ENCODE data around the gene RCOR1. TPM values are rescaled to one million over a fixed set of nuclear protein-coding genes. Genes with fewer than 3 reads are reported as not detected.

RCOR1 gene
- polyA plus RNA-seq, 1 donor from 2014 or later: 10.4 TPM

DNA sequence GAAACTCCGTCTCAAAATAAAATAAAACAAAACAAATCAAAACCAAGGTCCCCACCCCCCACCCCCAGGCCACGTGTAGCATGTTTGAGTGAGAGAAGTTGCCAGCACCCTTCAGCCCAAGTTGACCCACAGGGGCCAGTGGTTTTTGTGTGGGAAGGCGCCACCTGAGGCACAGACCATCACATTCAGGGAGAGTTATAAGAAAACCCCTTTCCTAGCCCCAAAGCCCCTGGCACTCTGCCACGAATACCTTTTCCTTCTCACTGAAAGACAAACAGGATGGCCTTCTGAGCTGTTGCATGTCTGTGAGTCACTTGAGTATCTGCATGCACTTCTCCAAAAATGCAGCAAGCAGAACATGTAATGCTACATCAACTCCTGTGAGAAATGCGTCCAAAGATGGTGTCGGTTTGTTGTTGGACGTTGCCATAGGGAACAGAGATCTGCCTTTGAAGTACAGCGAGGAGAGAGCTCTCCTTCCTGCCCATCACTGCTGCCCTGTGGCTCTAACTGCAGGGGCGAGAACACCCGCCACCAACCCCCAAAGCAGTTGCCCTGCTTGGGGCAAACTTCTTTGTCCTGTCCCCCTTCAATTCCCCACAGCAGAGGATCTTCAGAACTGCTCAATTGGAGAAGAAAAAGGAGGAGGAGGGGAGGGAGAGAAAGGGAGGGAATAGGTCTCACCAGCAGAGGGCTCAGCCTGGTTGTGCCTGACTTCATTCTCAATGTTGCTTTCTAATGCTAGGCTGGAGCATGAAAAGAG is 182.1 kb downstream of the RCOR1 start:
- Histone ChIP-seq H3F3A (ENCODE audit: insufficient read depth, low read length, poor library complexity, severe bottlenecking) (no peaks in the 10 kb centered on the region), H3K4me3 (ENCODE audit: low read length) (no peak overlapping the region), H3K36me3 (ENCODE audit: insufficient read depth, low read length) (no peaks in the 10 kb centered on the region), H4K20me1 (ENCODE audit: insufficient read depth) (no peaks in the 10 kb centered on the region), H3K9ac (ENCODE audit: low read length) (no peak overlapping the region), H3K27me3 (ENCODE audit: insufficient read depth, low read depth, low read length) (no peaks in the 10 kb centered on the region), H3K4me2 (ENCODE audit: low read length) (no peak overlapping the region), H3K79me2 (replicated peaks; ENCODE audit: insufficient read depth, low read length) (peaks cover 3% of the 10 kb centered on the region), H2AFZ (ENCODE audit: low read depth, low read length) (no peak overlapping the region), H3K27ac (ENCODE audit: low read length) (no peak overlapping the region), H3K9me3 (ENCODE audit: low read length) (no peaks in the 10 kb centered on the region), H3K9me2 (ENCODE audit: insufficient read depth, low read length) (no peaks in the 10 kb centered on the region)
- TF ChIP-seq, protein P1, sequence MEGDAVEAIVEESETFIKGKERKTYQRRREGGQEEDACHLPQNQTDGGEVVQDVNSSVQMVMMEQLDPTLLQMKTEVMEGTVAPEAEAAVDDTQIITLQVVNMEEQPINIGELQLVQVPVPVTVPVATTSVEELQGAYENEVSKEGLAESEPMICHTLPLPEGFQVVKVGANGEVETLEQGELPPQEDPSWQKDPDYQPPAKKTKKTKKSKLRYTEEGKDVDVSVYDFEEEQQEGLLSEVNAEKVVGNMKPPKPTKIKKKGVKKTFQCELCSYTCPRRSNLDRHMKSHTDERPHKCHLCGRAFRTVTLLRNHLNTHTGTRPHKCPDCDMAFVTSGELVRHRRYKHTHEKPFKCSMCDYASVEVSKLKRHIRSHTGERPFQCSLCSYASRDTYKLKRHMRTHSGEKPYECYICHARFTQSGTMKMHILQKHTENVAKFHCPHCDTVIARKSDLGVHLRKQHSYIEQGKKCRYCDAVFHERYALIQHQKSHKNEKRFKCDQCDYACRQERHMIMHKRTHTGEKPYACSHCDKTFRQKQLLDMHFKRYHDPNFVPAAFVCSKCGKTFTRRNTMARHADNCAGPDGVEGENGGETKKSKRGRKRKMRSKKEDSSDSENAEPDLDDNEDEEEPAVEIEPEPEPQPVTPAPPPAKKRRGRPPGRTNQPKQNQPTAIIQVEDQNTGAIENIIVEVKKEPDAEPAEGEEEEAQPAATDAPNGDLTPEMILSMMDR (IDR thresholded peaks at IDR 0.05; ENCODE audit: poor library complexity, severe bottlenecking): peak; percentile 79
- TF ChIP-seq SMC3 (conservative IDR thresholded peaks at IDR 0.05; ENCODE audit: poor library complexity) (peak; percentile 81), RAD21 (conservative IDR thresholded peaks at IDR 0.05) (peak; percentile 79), MXI1 (conservative IDR thresholded peaks at IDR 0.05; ENCODE audit: poor library complexity, severe bottlenecking) (no peak), EZH2 (IDR thresholded peaks at IDR 0.05; ENCODE audit: borderline replicate concordance, insufficient read depth, low read length, poor library complexity, severe bottlenecking) (no peak), TAF1 (IDR thresholded peaks at IDR 0.05; ENCODE audit: low read depth) (no peak), POLR2AphosphoS5 (IDR thresholded peaks at IDR 0.05) (no peak), EP300 (conservative IDR thresholded peaks at IDR 0.05; ENCODE audit: poor library complexity, severe bottlenecking) (no peak)
- TF ChIP-seq, protein P2, sequence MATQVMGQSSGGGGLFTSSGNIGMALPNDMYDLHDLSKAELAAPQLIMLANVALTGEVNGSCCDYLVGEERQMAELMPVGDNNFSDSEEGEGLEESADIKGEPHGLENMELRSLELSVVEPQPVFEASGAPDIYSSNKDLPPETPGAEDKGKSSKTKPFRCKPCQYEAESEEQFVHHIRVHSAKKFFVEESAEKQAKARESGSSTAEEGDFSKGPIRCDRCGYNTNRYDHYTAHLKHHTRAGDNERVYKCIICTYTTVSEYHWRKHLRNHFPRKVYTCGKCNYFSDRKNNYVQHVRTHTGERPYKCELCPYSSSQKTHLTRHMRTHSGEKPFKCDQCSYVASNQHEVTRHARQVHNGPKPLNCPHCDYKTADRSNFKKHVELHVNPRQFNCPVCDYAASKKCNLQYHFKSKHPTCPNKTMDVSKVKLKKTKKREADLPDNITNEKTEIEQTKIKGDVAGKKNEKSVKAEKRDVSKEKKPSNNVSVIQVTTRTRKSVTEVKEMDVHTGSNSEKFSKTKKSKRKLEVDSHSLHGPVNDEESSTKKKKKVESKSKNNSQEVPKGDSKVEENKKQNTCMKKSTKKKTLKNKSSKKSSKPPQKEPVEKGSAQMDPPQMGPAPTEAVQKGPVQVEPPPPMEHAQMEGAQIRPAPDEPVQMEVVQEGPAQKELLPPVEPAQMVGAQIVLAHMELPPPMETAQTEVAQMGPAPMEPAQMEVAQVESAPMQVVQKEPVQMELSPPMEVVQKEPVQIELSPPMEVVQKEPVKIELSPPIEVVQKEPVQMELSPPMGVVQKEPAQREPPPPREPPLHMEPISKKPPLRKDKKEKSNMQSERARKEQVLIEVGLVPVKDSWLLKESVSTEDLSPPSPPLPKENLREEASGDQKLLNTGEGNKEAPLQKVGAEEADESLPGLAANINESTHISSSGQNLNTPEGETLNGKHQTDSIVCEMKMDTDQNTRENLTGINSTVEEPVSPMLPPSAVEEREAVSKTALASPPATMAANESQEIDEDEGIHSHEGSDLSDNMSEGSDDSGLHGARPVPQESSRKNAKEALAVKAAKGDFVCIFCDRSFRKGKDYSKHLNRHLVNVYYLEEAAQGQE (IDR thresholded peaks at IDR 0.05; ENCODE audit: borderline replicate concordance): no peak

DNA sequence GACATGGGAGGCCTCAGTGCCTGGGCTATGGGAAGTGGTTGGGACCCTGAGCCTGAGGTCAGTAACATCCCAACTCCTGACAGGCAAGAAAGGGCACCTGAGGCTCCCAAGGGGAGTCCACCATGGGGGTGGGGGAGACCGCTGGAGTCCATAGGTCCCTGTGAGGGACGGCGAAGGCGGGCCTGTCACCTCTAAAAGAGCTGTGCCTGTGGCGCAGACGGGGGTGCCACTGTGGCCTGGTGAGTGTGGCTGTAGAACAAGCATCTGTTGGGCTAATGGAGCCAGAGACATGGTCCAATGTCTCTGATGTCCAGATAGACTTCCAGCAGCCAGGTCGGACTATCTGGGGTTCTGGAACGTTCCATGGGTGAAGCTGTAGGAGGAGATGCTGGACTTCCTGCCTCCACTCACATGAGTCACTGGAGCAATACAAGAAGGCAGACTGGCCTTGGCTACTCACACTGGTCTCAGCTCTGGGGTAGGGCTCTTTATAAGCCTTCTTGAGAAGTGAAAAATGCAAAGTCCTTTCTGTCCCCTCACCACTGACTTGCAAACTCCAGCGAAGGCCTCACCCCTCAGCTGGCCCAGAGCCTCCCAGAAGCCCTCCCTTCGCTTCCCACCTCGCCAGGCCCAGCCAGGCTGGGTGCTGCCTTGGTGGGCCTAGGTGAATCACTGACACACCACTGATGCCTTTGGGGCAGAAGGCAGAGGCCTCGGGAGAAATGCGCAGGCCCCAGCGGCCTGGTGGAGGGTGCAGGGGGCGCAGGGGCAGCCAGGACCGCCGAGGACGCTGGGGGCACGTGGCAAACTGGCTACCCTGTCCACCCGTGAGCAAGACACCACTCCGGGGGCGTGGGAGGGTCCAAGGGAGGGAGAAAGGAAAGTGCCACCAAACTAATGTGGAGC is 183.7 kb downstream of the RCOR1 start:
- H3K9me2 ChIP-seq (ENCODE audit: insufficient read depth, low read length): no peaks in the 10 kb centered on the region
- H3K9ac ChIP-seq (ENCODE audit: low read length): peak overlapping the region; percentile 10
- no peaks in the 10 kb centered on the region for H3K36me3 ChIP-seq (ENCODE audit: insufficient read depth, low read length)
- peaks cover 17% of the 10 kb centered on the region for H3K79me2 ChIP-seq (replicated peaks; ENCODE audit: insufficient read depth, low read length)
- peak overlapping the region; percentile 38 for H3K4me3 ChIP-seq (ENCODE audit: low read length)
- no peaks in the 10 kb centered on the region for H3K27me3 ChIP-seq (ENCODE audit: insufficient read depth, low read depth, low read length)
- no peak overlapping the region for H2AFZ ChIP-seq (ENCODE audit: low read depth, low read length)
- H4K20me1 ChIP-seq (ENCODE audit: insufficient read depth): no peaks in the 10 kb centered on the region
- H3K9me3 ChIP-seq (ENCODE audit: low read length): no peaks in the 10 kb centered on the region
- TF ChIP-seq, protein P1 (IDR thresholded peaks at IDR 0.05; ENCODE audit: poor library complexity, severe bottlenecking): no peak
- no peak for TF ChIP-seq POLR2AphosphoS5 (IDR thresholded peaks at IDR 0.05)
- no peak overlapping the region for H3K4me2 ChIP-seq (ENCODE audit: low read length)
- no peaks in the 10 kb centered on the region for H3F3A ChIP-seq (ENCODE audit: insufficient read depth, low read length, poor library complexity, severe bottlenecking)
- H3K27ac ChIP-seq (ENCODE audit: low read length): no peak overlapping the region

Data from neural cell (in vitro differentiated cells).